NCI-H146 (cell line): Measurements from ENCODE around the gene GNG8.

ENCODE experiments used
- DNase-seq: peaks from one replicate; lab custom pipeline; 2025; lab: John Stamatoyannopoulos, UW

GNG8 gene

DNA sequence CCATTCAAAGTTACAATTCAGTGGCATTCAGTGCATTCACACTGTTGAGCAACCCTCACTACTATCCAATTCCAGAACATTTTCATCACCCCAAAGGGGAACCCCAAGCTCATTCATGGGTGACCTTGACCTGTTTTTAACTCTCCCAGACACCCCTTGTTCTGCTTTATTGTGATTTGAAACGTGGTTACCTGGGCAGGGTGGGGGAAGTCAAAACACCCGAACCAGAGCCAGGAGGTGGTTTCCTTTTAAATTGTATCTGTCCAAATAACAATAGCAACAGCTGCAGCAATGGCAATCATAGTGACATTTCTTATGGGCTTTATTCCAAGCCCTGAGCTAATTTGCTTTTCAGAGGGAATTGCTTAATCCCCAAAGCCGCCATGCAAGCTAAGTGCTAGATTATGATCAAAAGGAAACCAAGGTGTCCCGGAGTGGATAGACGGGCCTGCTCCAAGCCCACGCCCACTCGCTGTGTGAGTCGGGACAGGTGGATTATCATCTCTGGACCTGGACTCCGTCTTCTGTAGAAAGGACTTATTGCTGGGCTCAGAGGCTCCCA is 17.3 kb downstream of the GNG8 start:
- peak; percentile 28 for DNase-seq

DNA sequence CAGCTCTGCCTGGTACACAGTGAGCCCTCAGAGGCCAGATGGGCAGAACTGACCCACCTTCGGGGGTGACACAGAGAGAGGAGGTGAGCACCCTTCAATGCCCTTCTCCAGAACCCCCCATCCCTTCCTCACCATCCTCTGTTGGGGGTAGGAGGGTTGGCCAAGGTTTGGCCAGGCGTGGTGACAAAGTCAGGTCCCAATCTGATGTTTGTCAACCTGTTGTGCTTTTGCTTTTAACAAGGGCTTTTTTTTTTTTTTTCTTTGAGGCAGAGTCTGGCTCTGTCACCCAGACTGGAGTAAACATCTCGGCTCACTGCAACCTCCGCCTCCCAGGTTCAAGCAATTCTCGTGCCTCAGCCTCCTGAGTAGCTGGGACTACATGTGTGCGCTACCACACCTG is 18.4 kb downstream of the GNG8 start:
- no peak for DNase-seq

DNA sequence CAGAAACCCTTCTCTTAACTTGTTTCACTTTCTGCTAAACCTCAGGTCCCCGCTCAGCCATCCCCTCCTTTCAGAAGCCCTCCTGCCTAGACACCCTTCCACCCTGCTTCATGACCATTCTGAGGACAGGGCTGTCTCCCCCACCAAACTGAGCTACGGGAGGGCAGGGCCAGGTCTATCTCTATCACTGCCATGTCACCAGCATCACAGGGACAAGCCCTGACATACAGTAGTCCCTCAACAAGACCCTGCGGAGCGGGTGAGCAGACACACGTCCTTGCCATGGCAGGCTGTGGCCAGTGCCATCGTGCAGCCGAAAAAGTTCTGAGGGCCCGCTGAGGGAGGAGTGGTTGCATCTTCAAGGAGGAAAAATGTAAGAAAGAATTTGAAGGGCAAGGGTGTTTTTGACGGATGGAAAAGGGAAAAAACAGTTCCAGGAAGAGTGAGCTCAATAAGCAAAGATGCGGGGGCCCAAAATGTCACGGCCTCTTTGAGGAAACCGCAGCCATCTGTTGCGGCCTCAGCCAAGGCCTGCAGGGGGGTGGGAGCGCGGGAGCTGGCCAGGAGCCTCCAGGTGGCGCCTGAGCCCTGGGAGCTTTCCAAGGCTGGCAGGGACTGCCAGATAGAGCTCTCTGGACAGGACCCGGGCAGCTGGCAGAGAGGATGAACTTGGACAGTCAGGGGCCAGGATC is 19.2 kb downstream of the GNG8 start:
- peak; percentile 70 for DNase-seq

DNA sequence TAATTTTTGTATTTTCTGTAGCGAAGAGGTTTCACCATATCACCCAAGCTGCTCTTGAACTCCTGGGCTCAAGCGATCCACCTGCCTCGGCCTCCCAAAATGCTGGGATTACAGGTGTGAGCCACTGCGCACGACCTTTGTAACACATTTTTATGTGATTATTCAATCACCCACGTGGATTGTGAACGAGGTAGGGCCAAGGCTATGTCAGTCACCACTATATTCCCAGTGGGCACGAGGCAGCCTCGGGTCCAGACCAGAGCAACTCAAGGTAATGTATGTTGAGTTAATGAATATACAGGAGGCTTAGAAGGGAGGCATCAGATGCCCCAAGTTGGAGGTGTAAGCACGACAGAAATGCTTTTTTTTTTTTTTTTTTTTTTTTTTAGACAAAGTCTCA is 20.0 kb downstream of the GNG8 start:
- no peak for DNase-seq

DNA sequence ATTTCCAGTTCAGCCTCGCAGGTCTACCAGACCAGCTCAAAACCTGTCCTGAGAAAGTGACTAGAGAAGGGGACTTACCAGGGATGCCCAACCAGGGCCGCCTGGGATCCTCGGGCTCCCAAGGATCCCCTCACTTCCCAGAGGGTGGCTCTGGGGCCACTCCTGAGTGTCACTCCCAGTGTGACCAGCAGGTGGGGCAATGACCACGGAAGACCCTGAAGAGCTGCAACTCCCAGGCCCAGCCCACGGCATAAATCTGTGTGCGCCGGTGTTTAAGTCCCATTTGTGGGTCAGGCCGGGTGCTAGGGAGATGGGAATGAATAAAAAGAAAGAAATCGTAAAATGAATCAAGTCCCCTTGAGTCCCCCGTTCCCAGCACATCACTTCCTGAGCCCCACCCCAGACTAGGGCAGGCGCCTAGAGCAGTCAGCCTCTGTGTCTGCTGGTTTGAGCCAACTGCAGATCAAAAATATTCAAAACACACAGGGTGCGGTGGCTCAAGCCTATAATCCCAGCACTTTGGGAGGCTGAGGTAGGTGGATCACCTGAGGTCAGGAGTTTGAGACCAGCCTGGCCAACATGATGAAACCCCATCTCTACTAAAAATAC is 21.8 kb downstream of the GNG8 start:
- DNase-seq: peak; percentile 79

DNA sequence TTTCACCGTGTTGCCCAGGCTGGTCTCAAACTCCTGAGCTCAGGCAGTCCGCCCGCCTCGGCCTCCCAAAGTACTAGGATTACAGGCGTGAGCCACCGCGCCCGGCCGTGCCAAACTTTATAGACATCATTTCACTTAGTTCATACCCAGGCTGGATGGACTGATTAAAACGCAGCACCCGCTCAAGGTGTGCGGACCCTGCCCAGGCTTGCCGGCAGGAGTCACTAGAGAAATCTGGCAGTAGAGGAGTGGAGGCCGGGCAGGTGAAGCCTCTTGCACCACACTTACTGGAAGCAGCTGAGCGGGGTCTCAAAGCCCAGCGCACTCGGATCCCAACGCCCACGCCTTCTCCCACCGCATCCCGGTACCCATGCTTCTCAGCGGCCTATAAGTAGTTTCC is 22.5 kb downstream of the GNG8 start:
- peak; percentile 22 for DNase-seq

DNA sequence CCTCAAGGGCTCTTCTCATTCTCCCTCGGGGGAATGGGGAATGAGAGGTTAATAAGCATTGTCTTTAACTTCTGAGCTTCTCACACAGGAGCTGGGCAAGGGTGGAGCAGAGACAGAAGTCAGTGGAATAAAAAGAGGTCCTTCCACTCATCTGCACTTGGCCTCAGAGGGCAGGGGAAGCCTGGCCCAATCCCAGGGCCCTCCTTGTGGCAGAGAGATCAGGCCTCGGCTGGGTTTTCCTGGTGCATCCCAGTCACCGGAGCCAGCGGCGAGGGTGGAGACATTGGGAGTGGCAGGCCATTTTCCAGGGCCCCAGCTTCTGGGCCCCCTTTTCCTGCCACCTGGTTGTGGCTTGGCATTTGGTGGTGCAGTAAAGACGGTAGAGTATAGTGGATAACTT is 24.2 kb downstream of the GNG8 start:
- DNase-seq: no peak

DNA sequence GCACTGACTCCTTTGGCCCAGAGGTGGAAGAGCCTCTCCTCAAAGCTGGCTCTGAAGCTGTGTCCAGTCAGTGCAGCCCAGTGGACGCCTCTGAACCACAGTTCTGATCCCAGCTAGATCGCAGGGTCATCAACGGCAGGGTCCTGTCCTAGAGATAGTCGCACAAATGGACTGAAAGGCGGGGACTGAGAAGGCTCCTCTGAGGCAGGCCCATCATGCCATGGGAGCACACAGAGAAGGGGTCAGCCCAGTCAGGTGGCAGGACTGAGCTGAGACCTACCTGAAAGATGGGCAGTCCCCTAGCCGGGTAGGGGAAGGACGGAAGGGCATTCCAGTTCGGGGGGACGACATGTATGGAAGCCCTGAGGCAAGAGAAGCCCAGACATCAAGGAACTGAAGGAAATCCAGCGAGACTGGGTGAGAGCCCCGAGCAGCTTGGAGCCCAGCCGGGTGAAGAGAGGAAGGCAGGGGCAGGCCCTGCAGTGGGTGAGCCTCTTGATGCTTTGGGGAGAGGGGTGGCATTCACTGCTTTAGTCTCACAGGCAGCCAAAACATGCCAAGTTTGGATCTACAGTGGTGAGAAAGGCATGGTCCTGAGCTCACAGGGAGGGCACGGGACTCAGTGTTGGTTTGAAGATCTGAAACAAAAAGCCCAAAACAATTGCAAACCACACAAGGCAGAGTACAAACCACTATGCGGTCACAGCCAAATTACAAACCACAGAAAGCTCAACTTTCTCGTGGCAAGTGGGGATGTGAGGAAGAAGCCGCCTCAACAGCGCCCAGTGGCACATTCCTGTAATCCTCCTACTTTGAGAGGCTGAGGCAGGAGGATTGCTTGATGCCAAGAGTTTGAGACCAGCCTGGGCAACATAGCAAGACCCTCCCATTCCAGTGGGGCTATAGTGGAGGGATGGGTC is 24.9 kb downstream of the GNG8 start:
- DNase-seq: no peak

DNA sequence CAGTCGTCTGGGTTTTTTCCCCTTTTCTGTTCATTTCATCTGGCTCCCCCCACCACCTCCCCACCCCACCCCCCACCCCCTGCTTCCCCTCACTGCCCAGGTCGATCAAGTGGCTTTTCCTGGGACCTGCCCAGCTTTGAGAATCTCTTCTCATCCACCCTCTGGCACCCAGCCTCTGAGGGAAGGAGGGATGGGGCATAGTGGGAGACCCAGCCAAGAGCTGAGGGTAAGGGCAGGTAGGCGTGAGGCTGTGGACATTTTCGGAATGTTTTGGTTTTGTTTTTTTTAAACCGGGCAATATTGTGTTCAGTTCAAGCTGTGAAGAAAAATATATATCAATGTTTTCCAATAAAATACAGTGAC is 25.6 kb downstream of the GNG8 start:
- DNase-seq: no peak

DNA sequence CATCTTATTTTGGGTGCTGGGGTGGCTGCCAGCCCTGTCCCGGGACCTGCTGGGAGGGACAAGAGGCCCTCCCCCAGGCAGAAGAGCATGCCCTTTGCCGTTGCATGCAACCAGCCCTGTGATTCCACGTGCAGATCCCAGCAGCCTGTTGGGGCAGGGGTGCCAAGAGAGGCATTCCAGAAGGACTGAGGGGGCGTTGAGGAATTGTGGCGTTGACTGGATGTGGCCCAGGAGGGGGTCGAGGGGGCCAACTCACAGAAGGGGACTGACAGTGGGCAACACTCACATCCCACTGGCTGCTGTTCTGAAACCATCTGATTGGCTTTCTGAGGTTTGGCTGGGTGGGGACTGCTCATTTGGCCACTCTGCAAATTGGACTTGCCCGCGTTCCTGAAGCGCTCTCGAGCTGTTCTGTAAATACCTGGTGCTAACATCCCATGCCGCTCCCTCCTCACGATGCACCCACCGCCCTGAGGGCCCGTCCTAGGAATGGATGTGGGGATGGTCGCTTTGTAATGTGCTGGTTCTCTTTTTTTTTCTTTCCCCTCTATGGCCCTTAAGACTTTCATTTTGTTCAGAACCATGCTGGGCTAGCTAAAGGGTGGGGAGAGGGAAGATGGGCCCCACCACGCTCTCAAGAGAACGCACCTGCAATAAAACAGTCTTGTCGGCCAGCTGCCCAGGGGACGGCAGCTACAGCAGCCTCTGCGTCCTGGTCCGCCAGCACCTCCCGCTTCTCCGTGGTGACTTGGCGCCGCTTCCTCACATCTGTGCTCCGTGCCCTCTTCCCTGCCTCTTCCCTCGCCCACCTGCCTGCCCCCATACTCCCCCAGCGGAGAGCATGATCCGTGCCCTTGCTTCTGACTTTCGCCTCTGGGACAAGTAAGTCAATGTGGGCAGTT is 26.2 kb downstream of the GNG8 start:
- no peak for DNase-seq

DNA sequence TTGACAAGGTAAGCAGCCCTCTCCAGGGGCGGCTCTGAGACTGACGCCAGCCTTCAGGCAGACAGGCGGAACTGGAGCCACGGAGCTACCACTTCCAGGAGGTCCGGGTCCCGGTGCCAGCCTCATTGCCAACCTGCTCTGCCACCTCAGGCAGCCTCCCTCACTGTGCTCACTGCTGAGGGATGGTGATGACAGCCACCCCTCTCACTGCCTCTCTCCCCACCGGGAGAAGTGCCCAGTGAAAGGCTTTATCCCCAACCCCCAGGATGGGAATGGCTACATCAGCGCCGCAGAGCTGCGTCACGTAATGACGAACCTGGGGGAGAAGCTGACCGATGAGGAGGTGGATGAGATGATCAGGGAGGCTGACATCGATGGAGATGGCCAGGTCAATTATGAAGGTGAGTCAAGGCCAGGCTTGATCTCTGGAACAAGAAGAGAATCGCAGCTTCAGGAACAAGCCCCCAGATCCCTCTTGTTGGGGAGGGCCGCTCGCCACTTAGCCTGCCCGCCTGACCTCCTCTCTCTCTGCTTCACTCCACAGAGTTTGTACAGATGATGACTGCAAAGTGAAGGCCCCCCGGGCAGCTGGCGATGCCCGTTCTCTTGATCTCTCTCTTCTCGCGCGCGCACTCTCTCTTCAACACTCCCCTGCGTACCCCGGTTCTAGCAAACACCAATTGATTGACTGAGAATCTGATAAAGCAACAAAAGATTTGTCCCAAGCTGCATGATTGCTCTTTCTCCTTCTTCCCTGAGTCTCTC is 27.2 kb downstream of the GNG8 start:
- DNase-seq: no peak

DNA sequence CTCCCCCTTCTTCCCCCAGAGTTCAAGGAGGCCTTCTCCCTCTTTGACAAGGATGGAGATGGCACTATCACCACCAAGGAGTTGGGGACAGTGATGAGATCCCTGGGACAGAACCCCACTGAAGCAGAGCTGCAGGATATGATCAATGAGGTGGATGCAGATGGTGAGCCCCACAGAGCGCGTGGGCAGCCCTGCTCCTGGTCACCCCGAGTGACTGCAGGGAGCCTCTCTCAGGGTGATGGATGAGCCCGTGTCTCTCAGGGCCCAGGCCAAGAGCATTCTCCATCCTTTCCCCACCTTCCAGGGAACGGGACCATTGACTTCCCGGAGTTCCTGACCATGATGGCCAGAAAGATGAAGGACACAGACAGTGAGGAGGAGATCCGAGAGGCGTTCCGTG is 27.8 kb downstream of the GNG8 start:
- DNase-seq: no peak

DNA sequence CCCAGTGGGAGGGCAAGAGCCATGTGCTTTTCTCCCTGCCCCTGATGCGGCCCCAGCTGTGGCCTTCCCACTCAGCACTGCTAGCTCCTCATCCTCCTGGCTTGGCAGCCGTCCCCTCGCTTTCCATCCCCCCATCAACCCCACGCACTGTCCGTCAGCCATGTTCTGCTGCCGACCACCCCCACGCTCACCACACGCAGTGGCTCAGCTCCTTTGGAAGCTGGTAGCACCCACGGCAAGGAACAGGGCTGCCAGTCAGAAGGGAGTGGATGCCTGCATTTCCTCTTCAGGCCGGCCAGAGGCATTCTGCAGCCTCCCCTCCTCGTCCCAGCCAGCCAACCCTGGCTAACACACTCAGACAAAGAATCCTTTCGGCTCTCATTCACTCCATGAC is 28.6 kb downstream of the GNG8 start:
- no peak for DNase-seq

- DNase-seq: no peak
Measured at GRCh38 chr19:46606681-46607447, 29.1 kb downstream of the GNG8 start.

DNA sequence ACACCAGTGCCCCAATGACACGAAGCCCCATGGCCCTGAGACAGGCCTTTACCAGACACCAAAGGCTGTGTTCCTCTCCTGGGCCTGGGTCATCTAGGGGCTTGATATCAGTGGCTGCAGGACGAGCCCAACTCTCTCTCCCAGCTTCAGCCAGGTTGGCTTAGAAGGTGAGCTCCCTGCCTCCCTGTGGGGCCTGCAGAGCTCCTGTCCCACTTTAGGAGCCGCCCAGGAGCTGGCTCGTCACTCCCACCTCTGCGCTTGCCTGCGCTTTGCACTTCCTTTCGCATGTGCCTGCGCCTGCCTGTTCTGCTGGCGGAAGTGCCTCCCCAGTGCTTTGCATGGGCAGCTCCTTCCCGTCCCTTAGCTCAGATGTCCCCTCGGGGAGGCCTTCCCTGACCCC is 30.0 kb downstream of the GNG8 start:
- no peak for DNase-seq

GRCh38 chr19:46605356-46605821 is 30.6 kb downstream of the GNG8 start:
- no peak for DNase-seq

- no peak for DNase-seq
Measured at GRCh38 chr19:46604781-46605355, 31.1 kb downstream of the GNG8 start.

- no peak for DNase-seq
Measured at GRCh38 chr19:46603752-46604231, 32.2 kb downstream of the GNG8 start.

- no peak for DNase-seq
Measured at GRCh38 chr19:46603195-46603637, 32.8 kb downstream of the GNG8 start.
